ENCODE data around the gene PRKG1.

PRKG1 gene

DNA sequence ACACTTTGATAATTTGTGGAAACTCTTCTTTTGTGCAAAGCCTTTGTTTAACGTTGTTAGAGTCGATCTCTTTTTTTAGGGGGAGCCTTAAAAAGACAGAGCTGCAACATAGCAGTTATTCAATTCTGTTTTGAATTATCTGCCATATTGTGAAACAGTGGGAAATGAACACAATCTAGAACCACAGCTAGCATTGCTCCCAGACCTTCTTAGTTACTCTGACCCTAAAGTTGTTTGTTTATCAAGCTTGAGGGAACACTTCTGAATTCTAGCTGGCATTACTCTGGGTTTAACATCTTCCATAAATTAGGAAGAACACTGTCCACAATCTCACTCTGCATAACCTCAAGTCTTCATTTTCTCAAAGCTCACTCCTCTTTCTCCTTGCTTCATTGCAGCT, 217.7 kb downstream of the PRKG1 start:
- Histone ChIP-seq H3K4me3 (ENCODE audit: low read depth, low read length) (no peak overlapping the region), H3K14ac (ENCODE audit: low read length) (no peak overlapping the region), H4K12ac (ENCODE audit: low read depth, low read length) (no peak overlapping the region), H3K27ac (ENCODE audit: low read depth, low read length) (no peak overlapping the region), H3K18ac (ENCODE audit: low read length) (no peak overlapping the region), H3K4me1 (ENCODE audit: control insufficient read depth in 1 of 2, insufficient read depth in 2 of 2, low read length in 2 of 2) (no peaks in the 10 kb centered on the region), H4K91ac (ENCODE audit: low read depth, low read length) (no peak overlapping the region), H3K9me3 (ENCODE audit: insufficient read depth, low read depth, low read length) (no peaks in the 10 kb centered on the region), H2AK5ac (ENCODE audit: low read length) (no peak overlapping the region), H3K4me2 (ENCODE audit: low read length) (no peak overlapping the region), H3K9ac (ENCODE audit: low read length) (no peak overlapping the region), H4K8ac (ENCODE audit: low read depth, low read length) (no peak overlapping the region), H3K27me3 (ENCODE audit: insufficient read depth, low read length) (no peaks in the 10 kb centered on the region), H3K23ac (ENCODE audit: low read length) (no peak overlapping the region), H3K79me1 (ENCODE audit: low read length) (no peaks in the 10 kb centered on the region), H3K4ac (ENCODE audit: low read depth, low read length) (no peak overlapping the region), H3K79me2 (ENCODE audit: control insufficient read depth, insufficient read depth, low read length, poor library complexity) (no peaks in the 10 kb centered on the region), H2AFZ (ENCODE audit: insufficient read depth, low read length, poor library complexity) (no peak overlapping the region), H2BK5ac (ENCODE audit: low read depth, low read length, poor library complexity) (no peak overlapping the region), H2BK120ac (ENCODE audit: insufficient read depth, low read length, poor library complexity) (no peak overlapping the region), H3K36me3 (ENCODE audit: control insufficient read depth in 1 of 2, insufficient read depth in 2 of 2, low read length in 2 of 2) (no peaks in the 10 kb centered on the region), H2BK12ac (ENCODE audit: low read length) (no peak overlapping the region)
- DNase-seq: no peak
- no CpG with 5 or more reads among the region's 2 CpGs for WGBS (ENCODE audit: extremely low coverage, insufficient coverage, insufficient read length)

DNA sequence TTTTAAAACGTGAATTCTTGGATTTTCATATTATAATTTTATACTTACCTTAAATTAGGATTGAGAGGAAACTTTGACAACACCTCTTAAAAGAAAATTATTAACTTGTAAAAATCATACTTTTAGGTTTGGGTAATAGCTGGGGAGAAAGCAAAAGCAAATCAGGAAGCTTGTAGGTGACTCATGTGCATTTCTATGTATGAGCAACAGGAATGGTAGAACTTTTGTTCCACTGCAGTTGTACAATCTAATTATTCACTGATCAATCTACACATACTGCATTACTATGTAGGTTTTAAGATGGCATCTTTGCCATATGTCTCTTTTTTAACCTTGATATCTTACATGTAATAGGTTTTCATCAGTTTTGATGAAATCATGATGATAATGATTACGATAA, 223.2 kb downstream of the PRKG1 start:
- H4K91ac ChIP-seq (ENCODE audit: low read depth, low read length): no peak overlapping the region
- H3K14ac ChIP-seq (ENCODE audit: low read length): no peak overlapping the region
- H2BK5ac ChIP-seq (ENCODE audit: low read depth, low read length, poor library complexity): no peak overlapping the region
- no peaks in the 10 kb centered on the region for H3K79me1 ChIP-seq (ENCODE audit: low read length)
- no peak overlapping the region for H3K9ac ChIP-seq (ENCODE audit: low read length)
- no peaks in the 10 kb centered on the region for H3K4me1 ChIP-seq (ENCODE audit: control insufficient read depth in 1 of 2, insufficient read depth in 2 of 2, low read length in 2 of 2)
- no peak overlapping the region for H4K12ac ChIP-seq (ENCODE audit: low read depth, low read length)
- H3K9me3 ChIP-seq (ENCODE audit: insufficient read depth, low read depth, low read length): no peaks in the 10 kb centered on the region
- H4K8ac ChIP-seq (ENCODE audit: low read depth, low read length): no peak overlapping the region
- no peak overlapping the region for H2AFZ ChIP-seq (ENCODE audit: insufficient read depth, low read length, poor library complexity)
- H3K27me3 ChIP-seq (ENCODE audit: insufficient read depth, low read length): no peaks in the 10 kb centered on the region
- no peak overlapping the region for H3K4me3 ChIP-seq (ENCODE audit: low read depth, low read length)
- no peak overlapping the region for H2BK120ac ChIP-seq (ENCODE audit: insufficient read depth, low read length, poor library complexity)
- WGBS (ENCODE audit: extremely low coverage, insufficient coverage, insufficient read length): no CpG with 5 or more reads among the region's 2 CpGs
- H3K4me2 ChIP-seq (ENCODE audit: low read length): no peak overlapping the region
- H3K79me2 ChIP-seq (ENCODE audit: control insufficient read depth, insufficient read depth, low read length, poor library complexity): no peaks in the 10 kb centered on the region
- H3K27ac ChIP-seq (ENCODE audit: low read depth, low read length): no peak overlapping the region
- no peak overlapping the region for H2BK12ac ChIP-seq (ENCODE audit: low read length)
- no peak overlapping the region for H2AK5ac ChIP-seq (ENCODE audit: low read length)
- H3K4ac ChIP-seq (ENCODE audit: low read depth, low read length): no peak overlapping the region
- no peak overlapping the region for H3K23ac ChIP-seq (ENCODE audit: low read length)
- DNase-seq: no peak
- H3K36me3 ChIP-seq (ENCODE audit: control insufficient read depth in 1 of 2, insufficient read depth in 2 of 2, low read length in 2 of 2): no peaks in the 10 kb centered on the region
- H3K18ac ChIP-seq (ENCODE audit: low read length): no peak overlapping the region

DNA sequence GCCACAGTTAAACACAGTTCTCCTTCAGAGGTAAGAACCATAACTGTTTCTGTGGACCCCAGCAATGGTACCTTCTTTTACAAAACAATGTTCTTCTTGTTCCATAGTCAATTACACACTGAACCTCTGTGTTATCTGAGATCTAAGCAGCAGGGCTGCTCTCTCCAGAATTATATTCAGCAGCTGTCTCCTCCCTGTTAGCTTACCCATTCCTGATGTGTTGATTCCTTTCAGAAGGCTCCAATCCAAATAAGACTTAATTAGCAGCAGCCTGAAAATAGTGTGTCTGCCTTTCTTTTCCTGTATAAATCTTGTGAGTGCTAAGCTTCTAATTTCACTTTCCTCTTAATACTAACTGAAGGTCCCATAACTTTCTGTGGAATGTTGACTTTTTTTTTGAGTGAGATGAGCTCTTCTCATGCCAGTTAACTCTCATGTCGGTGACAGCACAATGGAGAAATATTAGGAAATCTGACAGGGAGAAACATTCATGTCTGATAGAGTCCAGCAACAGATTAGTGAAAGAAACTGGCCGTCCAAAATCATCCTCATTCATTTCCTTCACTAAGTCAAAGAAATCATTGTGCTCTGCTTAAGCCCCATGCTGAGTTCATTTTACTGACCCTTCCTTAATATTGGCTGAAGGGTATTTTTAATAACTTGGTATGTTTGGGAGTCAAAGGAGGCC, 226.5 kb downstream of the PRKG1 start:
- no peak overlapping the region for H2AK5ac ChIP-seq (ENCODE audit: low read length)
- H2BK120ac ChIP-seq (ENCODE audit: insufficient read depth, low read length, poor library complexity): no peak overlapping the region
- no peak overlapping the region for H4K12ac ChIP-seq (ENCODE audit: low read depth, low read length)
- no peak overlapping the region for H4K8ac ChIP-seq (ENCODE audit: low read depth, low read length)
- no peaks in the 10 kb centered on the region for H3K27me3 ChIP-seq (ENCODE audit: insufficient read depth, low read length)
- no peaks in the 10 kb centered on the region for H3K36me3 ChIP-seq (ENCODE audit: control insufficient read depth in 1 of 2, insufficient read depth in 2 of 2, low read length in 2 of 2)
- no peak overlapping the region for H3K27ac ChIP-seq (ENCODE audit: low read depth, low read length)
- H3K4me3 ChIP-seq (ENCODE audit: low read depth, low read length): no peak overlapping the region
- no peak overlapping the region for H2AFZ ChIP-seq (ENCODE audit: insufficient read depth, low read length, poor library complexity)
- no peak overlapping the region for H2BK5ac ChIP-seq (ENCODE audit: low read depth, low read length, poor library complexity)
- no peak overlapping the region for H3K14ac ChIP-seq (ENCODE audit: low read length)
- WGBS (ENCODE audit: extremely low coverage, insufficient coverage, insufficient read length): no CpG with 5 or more reads among the region's 2 CpGs
- no peak overlapping the region for H3K4ac ChIP-seq (ENCODE audit: low read depth, low read length)
- no peak overlapping the region for H3K18ac ChIP-seq (ENCODE audit: low read length)
- H3K4me1 ChIP-seq (ENCODE audit: control insufficient read depth in 1 of 2, insufficient read depth in 2 of 2, low read length in 2 of 2): no peaks in the 10 kb centered on the region
- H4K91ac ChIP-seq (ENCODE audit: low read depth, low read length): no peak overlapping the region
- H3K4me2 ChIP-seq (ENCODE audit: low read length): no peak overlapping the region
- no peaks in the 10 kb centered on the region for H3K79me1 ChIP-seq (ENCODE audit: low read length)
- no peaks in the 10 kb centered on the region for H3K9me3 ChIP-seq (ENCODE audit: insufficient read depth, low read depth, low read length)
- no peaks in the 10 kb centered on the region for H3K79me2 ChIP-seq (ENCODE audit: control insufficient read depth, insufficient read depth, low read length, poor library complexity)
- no peak for DNase-seq
- no peak overlapping the region for H3K23ac ChIP-seq (ENCODE audit: low read length)
- no peak overlapping the region for H3K9ac ChIP-seq (ENCODE audit: low read length)
- H2BK12ac ChIP-seq (ENCODE audit: low read length): no peak overlapping the region

DNA sequence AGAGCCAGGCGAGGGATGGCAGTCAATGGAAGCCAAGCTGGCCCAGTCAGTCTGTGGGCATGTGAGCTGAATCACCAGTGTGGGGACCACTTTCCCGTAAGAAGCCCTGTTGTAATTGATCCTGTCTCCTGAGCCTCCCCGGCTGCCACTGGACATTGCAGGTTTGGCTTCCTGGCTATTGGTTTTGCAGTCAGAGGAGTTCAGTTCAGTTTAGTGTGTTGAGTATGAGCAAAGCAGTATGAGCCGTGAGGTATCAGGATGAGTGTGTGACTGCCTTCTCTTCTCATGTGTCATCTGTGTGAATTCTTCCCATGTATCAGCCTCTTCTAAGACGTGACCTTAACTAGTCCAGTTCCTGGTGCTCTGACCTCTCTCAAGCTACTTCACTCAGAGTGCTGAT, 227.4 kb downstream of the PRKG1 start:
- H3K9ac ChIP-seq (ENCODE audit: low read length): no peak overlapping the region
- no CpG with 5 or more reads among the region's 5 CpGs for WGBS (ENCODE audit: extremely low coverage, insufficient coverage, insufficient read length)

More for the DNA sequence above, 227.4 kb downstream of the PRKG1 start:
- H4K8ac ChIP-seq (ENCODE audit: low read depth, low read length): no peak overlapping the region
- no peak overlapping the region for H3K18ac ChIP-seq (ENCODE audit: low read length)
- H3K79me2 ChIP-seq (ENCODE audit: control insufficient read depth, insufficient read depth, low read length, poor library complexity): no peaks in the 10 kb centered on the region
- H3K9me3 ChIP-seq (ENCODE audit: insufficient read depth, low read depth, low read length): no peaks in the 10 kb centered on the region
- H2AK5ac ChIP-seq (ENCODE audit: low read length): no peak overlapping the region
- no peak overlapping the region for H3K4me3 ChIP-seq (ENCODE audit: low read depth, low read length)
- no peak overlapping the region for H3K4ac ChIP-seq (ENCODE audit: low read depth, low read length)
- no peak overlapping the region for H3K27ac ChIP-seq (ENCODE audit: low read depth, low read length)
- no peak overlapping the region for H2BK5ac ChIP-seq (ENCODE audit: low read depth, low read length, poor library complexity)
- no peak overlapping the region for H2AFZ ChIP-seq (ENCODE audit: insufficient read depth, low read length, poor library complexity)
- no peak overlapping the region for H3K14ac ChIP-seq (ENCODE audit: low read length)
- H2BK120ac ChIP-seq (ENCODE audit: insufficient read depth, low read length, poor library complexity): no peak overlapping the region
- H4K91ac ChIP-seq (ENCODE audit: low read depth, low read length): no peak overlapping the region
- no peak overlapping the region for H4K12ac ChIP-seq (ENCODE audit: low read depth, low read length)
- no peaks in the 10 kb centered on the region for H3K4me1 ChIP-seq (ENCODE audit: control insufficient read depth in 1 of 2, insufficient read depth in 2 of 2, low read length in 2 of 2)
- no peak overlapping the region for H2BK12ac ChIP-seq (ENCODE audit: low read length)
- no peak overlapping the region for H3K4me2 ChIP-seq (ENCODE audit: low read length)
- H3K27me3 ChIP-seq (ENCODE audit: insufficient read depth, low read length): no peaks in the 10 kb centered on the region
- no peak for DNase-seq
- H3K23ac ChIP-seq (ENCODE audit: low read length): no peak overlapping the region
- H3K79me1 ChIP-seq (ENCODE audit: low read length): no peaks in the 10 kb centered on the region
- no peaks in the 10 kb centered on the region for H3K36me3 ChIP-seq (ENCODE audit: control insufficient read depth in 1 of 2, insufficient read depth in 2 of 2, low read length in 2 of 2)

All from trophoblast cell (in vitro differentiated cells and primary cell).